C4-2B (cell line): ENCODE measurements around the gene C17orf107.
A peak's percentile ranks its signal among the peaks of the same experiment; 100 is the strongest.

ENCODE experiments used
- H3K27ac ChIP-seq: fragments of 450-650 bp; 2 replicates; pipeline ENCODE4 v1.5.1; 2017
- ZFX ChIP-seq: fragments of 450-650 bp; IDR thresholded peaks from 2 replicates; pipeline ENCODE4 v1.6.1; 2017
- TF ChIP-seq, protein P1 (sequence below): fragments of 450-650 bp; conservative IDR thresholded peaks from 2 replicates; pipeline ENCODE4 v1.5.1; 2017; ENCODE audit warnings: mild to moderate bottlenecking

The C17orf107 gene

DNA sequence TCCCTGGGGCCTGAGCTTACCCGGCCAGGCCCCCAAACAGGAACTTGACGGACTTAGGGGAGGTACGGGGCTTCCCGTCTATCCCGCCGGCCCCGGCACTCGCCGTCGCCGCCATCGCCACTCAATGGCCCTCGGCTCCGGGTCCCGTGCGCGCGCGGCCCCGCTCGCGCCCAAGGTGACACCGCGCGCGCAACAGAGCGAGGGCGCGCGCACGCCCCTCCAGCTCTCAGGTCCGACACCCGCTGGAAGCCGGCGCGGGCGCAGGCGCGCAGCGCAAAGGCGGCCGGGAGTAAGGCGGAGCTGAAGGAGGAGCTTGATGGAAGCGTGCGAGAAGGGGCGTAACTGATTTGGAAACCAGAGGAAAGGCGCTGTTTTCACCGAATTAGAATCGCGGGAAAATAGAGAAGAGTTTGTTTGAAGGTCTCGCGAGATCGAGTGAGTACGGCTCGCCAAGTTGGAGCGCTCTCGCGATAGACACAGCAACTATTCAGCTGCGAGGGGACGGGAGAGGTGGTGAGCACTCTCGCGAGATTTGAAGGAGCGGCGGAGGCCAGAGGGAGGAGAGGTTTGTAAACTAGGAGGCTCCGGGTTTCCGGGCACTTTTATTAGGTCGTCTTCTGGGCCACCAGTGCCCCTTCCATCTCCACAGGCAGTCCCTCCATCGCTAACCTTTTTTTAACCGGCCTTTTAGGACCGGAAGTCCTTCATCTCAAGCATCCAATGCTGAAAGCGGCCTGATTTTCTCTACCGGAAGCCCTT is 40.6 kb downstream of the C17orf107 start, which contains the start of the genes RNF167 and SLC25A11:
Gene RNF167, plus strand, starts transcription at position 473 of the 759 bp plus-strand sequence. CDS start 642 bp downstream, outside the sequence.
Gene SLC25A11, minus strand, starts transcription at position 251 of the 759 bp plus-strand sequence. Its CDS starts 136 bp downstream, at position 115.
- TF ChIP-seq ZFX: no peak
- TF ChIP-seq, protein P1, sequence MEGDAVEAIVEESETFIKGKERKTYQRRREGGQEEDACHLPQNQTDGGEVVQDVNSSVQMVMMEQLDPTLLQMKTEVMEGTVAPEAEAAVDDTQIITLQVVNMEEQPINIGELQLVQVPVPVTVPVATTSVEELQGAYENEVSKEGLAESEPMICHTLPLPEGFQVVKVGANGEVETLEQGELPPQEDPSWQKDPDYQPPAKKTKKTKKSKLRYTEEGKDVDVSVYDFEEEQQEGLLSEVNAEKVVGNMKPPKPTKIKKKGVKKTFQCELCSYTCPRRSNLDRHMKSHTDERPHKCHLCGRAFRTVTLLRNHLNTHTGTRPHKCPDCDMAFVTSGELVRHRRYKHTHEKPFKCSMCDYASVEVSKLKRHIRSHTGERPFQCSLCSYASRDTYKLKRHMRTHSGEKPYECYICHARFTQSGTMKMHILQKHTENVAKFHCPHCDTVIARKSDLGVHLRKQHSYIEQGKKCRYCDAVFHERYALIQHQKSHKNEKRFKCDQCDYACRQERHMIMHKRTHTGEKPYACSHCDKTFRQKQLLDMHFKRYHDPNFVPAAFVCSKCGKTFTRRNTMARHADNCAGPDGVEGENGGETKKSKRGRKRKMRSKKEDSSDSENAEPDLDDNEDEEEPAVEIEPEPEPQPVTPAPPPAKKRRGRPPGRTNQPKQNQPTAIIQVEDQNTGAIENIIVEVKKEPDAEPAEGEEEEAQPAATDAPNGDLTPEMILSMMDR: no peak
- peak within 1 kb of the TSS; percentile 97 for H3K27ac ChIP-seq

DNA sequence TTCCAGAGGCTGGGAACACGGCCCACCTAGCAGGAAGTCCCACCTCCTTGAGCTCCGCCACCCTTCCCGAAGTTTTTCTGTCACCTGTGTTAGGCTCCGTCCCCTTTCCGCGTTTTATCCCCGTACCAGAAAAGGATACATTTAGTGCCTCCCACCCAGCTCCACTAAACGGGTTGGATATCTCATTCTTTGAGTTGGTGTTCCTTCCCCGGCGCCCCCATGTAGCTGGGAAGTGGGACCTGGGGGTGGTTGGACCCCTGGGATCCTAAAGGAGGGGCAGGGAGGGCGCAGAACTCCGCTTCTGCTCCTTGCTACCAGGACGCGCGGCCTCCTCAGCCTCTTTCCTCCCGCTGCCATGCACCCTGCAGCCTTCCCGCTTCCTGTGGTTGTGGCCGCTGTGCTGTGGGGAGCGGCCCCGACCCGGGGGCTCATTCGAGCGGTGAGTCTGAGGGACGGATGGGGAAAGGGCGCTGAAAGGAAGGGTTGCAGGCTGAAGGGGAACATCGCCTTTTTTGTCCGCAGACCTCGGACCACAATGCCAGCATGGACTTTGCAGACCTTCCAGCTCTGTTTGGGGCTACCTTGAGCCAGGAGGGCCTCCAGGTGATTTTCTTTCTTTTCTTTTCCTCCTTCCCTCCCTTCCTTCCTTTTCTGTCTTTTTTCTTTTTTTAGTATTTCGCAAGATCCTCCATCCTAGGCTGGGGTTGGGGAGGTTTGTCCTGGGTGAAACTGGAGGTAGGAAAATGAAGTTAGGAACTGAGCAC is 41.4 kb downstream of the C17orf107 start:
- TF ChIP-seq, protein P1: no peak
- 0 out of 2 replicates have a peak, but pooled peaks have one; percentile 9 for TF ChIP-seq ZFX
- H3K27ac ChIP-seq: peak overlapping the region; percentile 97

DNA sequence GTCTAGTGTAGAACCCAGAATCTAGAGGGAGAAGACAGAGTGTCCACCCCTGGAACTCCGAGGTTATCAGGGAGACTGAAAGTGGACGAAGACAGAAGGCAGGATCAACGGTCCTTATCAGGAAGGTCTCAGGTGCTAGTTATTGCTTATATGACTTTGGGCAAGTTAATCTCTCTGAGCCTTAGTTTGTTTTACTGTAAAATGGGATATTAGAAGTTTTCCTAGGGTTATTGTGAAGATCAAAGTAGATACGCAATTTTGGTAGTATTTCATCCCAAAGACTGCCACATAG is 41.9 kb downstream of the C17orf107 start:
- TF ChIP-seq ZFX: no peak
- TF ChIP-seq, protein P1: no peak
- peak overlapping the region; percentile 97 for H3K27ac ChIP-seq

DNA sequence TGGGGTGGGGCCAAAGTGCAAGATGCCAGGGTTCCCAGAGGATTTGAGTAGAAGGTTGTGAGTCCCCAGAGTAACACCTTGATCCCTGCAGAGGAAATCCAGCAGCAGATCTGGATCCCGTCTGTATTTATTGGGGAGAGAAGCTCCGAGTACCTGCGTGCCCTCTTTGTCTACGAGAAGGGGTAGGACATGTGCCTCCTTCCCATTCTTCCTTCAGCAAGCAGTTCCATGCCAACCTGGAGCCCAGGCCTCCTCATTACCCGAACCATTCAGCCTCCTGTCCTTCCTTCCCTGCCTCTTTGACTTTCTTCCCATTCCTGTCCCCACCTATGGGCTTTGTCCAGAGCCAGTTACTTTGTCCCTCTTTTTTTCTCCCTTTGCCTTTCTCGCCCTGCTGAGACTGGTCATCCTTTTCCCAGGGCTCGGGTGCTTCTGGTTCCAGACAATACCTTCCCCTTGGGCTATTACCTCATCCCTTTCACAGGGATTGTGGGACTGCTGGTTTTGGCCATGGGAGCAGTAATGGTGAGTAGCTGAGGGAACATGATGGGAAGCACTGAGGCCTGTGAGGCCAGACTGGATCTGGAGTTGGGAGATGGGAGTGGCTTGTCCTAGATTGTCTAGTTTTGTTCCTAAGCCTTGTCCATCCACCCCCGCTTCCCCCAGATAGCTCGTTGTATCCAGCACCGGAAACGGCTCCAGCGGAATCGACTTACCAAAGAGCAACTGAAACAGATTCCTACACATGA is 43.6 kb downstream of the C17orf107 start:
- TF ChIP-seq ZFX: no peak
- TF ChIP-seq, protein P1: no peak
- H3K27ac ChIP-seq: no peak overlapping the region

DNA sequence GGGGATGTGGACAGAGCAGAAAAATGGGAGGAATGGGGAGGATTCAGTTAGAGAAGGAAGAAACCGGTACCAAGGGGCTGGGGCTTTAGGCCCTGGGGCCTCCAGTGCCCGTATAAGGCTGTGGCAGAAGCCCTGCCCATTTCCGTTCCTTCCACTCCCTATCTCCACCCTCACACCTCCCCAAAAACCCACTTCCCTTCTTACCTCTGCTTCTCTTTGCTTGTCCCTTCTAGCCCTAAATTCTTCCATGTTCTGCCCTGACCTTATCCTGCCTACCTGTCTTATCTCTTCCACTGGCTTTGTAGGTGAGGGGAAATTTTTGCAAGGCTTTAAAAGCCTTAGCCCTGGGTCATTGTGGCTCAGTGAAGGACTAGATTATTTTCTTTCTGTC is 44.8 kb downstream of the C17orf107 start:
- H3K27ac ChIP-seq: no peak overlapping the region
- TF ChIP-seq, protein P1: no peak
- TF ChIP-seq ZFX: no peak

DNA sequence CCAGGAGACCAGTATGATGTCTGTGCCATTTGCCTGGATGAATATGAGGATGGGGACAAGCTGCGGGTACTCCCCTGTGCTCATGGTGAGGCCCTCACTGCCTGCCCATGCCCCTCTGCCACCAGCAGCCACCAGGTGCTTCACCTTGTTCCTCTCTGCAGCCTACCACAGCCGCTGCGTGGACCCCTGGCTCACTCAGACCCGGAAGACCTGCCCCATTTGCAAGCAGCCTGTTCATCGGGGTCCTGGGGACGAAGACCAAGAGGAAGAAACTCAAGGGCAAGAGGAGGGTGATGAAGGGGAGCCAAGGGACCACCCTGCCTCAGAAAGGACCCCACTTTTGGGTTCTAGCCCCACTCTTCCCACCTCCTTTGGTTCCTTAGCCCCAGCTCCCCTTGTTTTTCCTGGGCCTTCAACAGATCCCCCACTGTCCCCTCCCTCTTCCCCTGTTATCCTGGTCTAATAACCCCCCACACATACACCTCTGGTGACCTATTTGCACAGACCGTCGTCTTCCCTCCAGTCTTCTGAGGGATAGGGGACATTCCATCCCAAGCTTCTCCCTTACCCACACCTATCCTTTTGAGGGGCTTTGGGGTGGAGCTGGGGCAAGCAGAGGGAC is 45.3 kb downstream of the C17orf107 start:
- no peak for TF ChIP-seq ZFX
- TF ChIP-seq, protein P1: no peak
- no peak overlapping the region; the same call in 1 of the 2 replicates for H3K27ac ChIP-seq
